ENCODE data around the gene ROR1. TPM values are rescaled to one million over a fixed set of nuclear protein-coding genes. Genes with fewer than 3 reads are reported as not detected.

The ROR1 gene
- total and polyA plus RNA-seq, 4 donors = 4.0 to 30.9 (median 11.4) TPM

- 36 to 43% methylated on average over 7 of the region's 7 CpGs for WGBS, 2 donors
- peak overlapping the region; percentile 9 to 81 for H3K27ac ChIP-seq (ENCODE audit: low read depth in 1 of 2, low read length in 2 of 2)
Measured at GRCh38 chr1:63920154-63921117, 146.6 kb downstream of the ROR1 start.

GRCh38 chr1:63921359-63921758 lies 147.5 kb downstream of the ROR1 start:
- Histone ChIP-seq H3K27ac (ENCODE audit: low read depth in 1 of 2, low read length in 2 of 2) (peak overlapping the region in 1 of 2 donors; percentile 36), H3K4me3 (ENCODE audit: low read length in 2 of 2) (no peak overlapping the region), H3K36me3 (ENCODE audit: control insufficient read depth in 1 of 2, insufficient read depth in 2 of 2, low read length in 1 of 2) (no peaks in the 10 kb centered on the region), H3K4me1 (ENCODE audit: control insufficient read depth in 1 of 2, insufficient read depth in 2 of 2, low read length in 2 of 2) (peaks cover 6 to 11% of the 10 kb centered on the region in 2 donors), H3K27me3 (ENCODE audit: control insufficient read depth in 1 of 2, insufficient read depth in 2 of 2, low read length in 1 of 2) (no peaks in the 10 kb centered on the region), H3K9me3 (ENCODE audit: control insufficient read depth, low read length) (no peaks in the 10 kb centered on the region)
- ATAC-seq (ENCODE audit: low FRiP score) (no peak), DNase-seq (no peak)
- 84 to 88% methylated on average over 5 of the region's 5 CpGs for WGBS, 2 donors
- intact Hi-C loops (cut with DNase I) = no loop called here

More at GRCh38 chr1:63920154-63921117, 146.6 kb downstream of the ROR1 start:
- DNase-seq (no peak), ATAC-seq (ENCODE audit: low FRiP score) (no peak)
- intact Hi-C loops (cut with DNase I) = no loop called here
- no peaks in the 10 kb centered on the region for H3K36me3 ChIP-seq (ENCODE audit: control insufficient read depth in 1 of 2, insufficient read depth in 2 of 2, low read length in 1 of 2)
- H3K4me1 ChIP-seq (ENCODE audit: control insufficient read depth in 1 of 2, insufficient read depth in 2 of 2, low read length in 2 of 2) = peaks cover 6 to 11% of the 10 kb centered on the region in 2 donors
- no peaks in the 10 kb centered on the region for H3K9me3 ChIP-seq (ENCODE audit: control insufficient read depth, low read length)
- no peaks in the 10 kb centered on the region for H3K27me3 ChIP-seq (ENCODE audit: control insufficient read depth in 1 of 2, insufficient read depth in 2 of 2, low read length in 1 of 2)
- no peak overlapping the region for H3K4me3 ChIP-seq (ENCODE audit: low read length in 2 of 2)

- intact Hi-C loops (cut with DNase I) = no loop called here
- Histone ChIP-seq H3K4me3 (ENCODE audit: low read length in 2 of 2) (no peak overlapping the region), H3K4me1 (ENCODE audit: control insufficient read depth in 1 of 2, insufficient read depth in 2 of 2, low read length in 2 of 2) (peaks cover 6 to 11% of the 10 kb centered on the region in 2 donors), H3K27me3 (ENCODE audit: control insufficient read depth in 1 of 2, insufficient read depth in 2 of 2, low read length in 1 of 2) (no peaks in the 10 kb centered on the region), H3K9me3 (ENCODE audit: control insufficient read depth, low read length) (no peaks in the 10 kb centered on the region), H3K36me3 (ENCODE audit: control insufficient read depth in 1 of 2, insufficient read depth in 2 of 2, low read length in 1 of 2) (no peaks in the 10 kb centered on the region), H3K27ac (ENCODE audit: low read depth in 1 of 2, low read length in 2 of 2) (peak overlapping the region in 1 of 2 donors; percentile 33)
- DNase-seq (no peak), ATAC-seq (ENCODE audit: low FRiP score) (no peak)
Measured at GRCh38 chr1:63921802-63922201, 148.0 kb downstream of the ROR1 start.

GRCh38 chr1:63922848-63923247 lies 149.0 kb downstream of the ROR1 start:
- WGBS, 2 donors = 12 to 18% methylated on average over 6 of the region's 6 CpGs
- Histone ChIP-seq H3K27me3 (ENCODE audit: control insufficient read depth in 1 of 2, insufficient read depth in 2 of 2, low read length in 1 of 2) (no peaks in the 10 kb centered on the region), H3K27ac (ENCODE audit: low read depth in 1 of 2, low read length in 2 of 2) (peak overlapping the region; percentile 31 to 44), H3K4me3 (ENCODE audit: low read length in 2 of 2) (no peak overlapping the region), H3K9me3 (ENCODE audit: control insufficient read depth, low read length) (no peaks in the 10 kb centered on the region), H3K4me1 (ENCODE audit: control insufficient read depth in 1 of 2, insufficient read depth in 2 of 2, low read length in 2 of 2) (peaks cover 6 to 10% of the 10 kb centered on the region in 2 donors), H3K36me3 (ENCODE audit: control insufficient read depth in 1 of 2, insufficient read depth in 2 of 2, low read length in 1 of 2) (no peaks in the 10 kb centered on the region)
- ATAC-seq (ENCODE audit: low FRiP score) (peak; percentile 71), DNase-seq (peak in 1 of 2 donors; percentile 51)
- intact Hi-C loops (cut with DNase I) = no loop called here

- Histone ChIP-seq H3K4me1 (ENCODE audit: control insufficient read depth in 1 of 2, insufficient read depth in 2 of 2, low read length in 2 of 2) (peaks cover 6 to 8% of the 10 kb centered on the region in 2 donors), H3K4me3 (ENCODE audit: low read length in 2 of 2) (no peak overlapping the region), H3K27me3 (ENCODE audit: control insufficient read depth in 1 of 2, insufficient read depth in 2 of 2, low read length in 1 of 2) (no peaks in the 10 kb centered on the region), H3K27ac (ENCODE audit: low read depth in 1 of 2, low read length in 2 of 2) (peak overlapping the region in 1 of 2 donors; percentile 31), H3K36me3 (ENCODE audit: control insufficient read depth in 1 of 2, insufficient read depth in 2 of 2, low read length in 1 of 2) (no peaks in the 10 kb centered on the region), H3K9me3 (ENCODE audit: control insufficient read depth, low read length) (no peaks in the 10 kb centered on the region)
- DNase-seq (no peak), ATAC-seq (ENCODE audit: low FRiP score) (no peak)
- intact Hi-C loops (cut with DNase I) = no loop called here
- WGBS, 2 donors = 62 to 66% methylated on average over 2 of the region's 2 CpGs
Measured at GRCh38 chr1:63923302-63923701, 149.5 kb downstream of the ROR1 start.

GRCh38 chr1:63924600-63924999 lies 150.8 kb downstream of the ROR1 start:
- Histone ChIP-seq H3K4me3 (ENCODE audit: low read length in 2 of 2) (no peak overlapping the region), H3K27ac (ENCODE audit: low read depth in 1 of 2, low read length in 2 of 2) (peak overlapping the region; percentile 43 to 87), H3K4me1 (ENCODE audit: control insufficient read depth in 1 of 2, insufficient read depth in 2 of 2, low read length in 2 of 2) (peaks cover 10 to 11% of the 10 kb centered on the region in 2 donors), H3K9me3 (ENCODE audit: control insufficient read depth, low read length) (no peaks in the 10 kb centered on the region), H3K36me3 (ENCODE audit: control insufficient read depth in 1 of 2, insufficient read depth in 2 of 2, low read length in 1 of 2) (no peaks in the 10 kb centered on the region), H3K27me3 (ENCODE audit: control insufficient read depth in 1 of 2, insufficient read depth in 2 of 2, low read length in 1 of 2) (no peaks in the 10 kb centered on the region)
- DNase-seq (no peak), ATAC-seq (ENCODE audit: low FRiP score) (no peak)
- intact Hi-C loops (cut with DNase I) = no loop called here
- WGBS, 2 donors = 53 to 65% methylated on average over 3 of the region's 3 CpGs

GRCh38 chr1:63928186-63929105 lies 154.6 kb downstream of the ROR1 start:
- Histone ChIP-seq H3K27ac (ENCODE audit: low read depth in 1 of 2, low read length in 2 of 2) (peak overlapping the region; percentile 96 to 98), H3K4me3 (ENCODE audit: low read length in 2 of 2) (no peak overlapping the region), H3K9me3 (ENCODE audit: control insufficient read depth, low read length) (no peaks in the 10 kb centered on the region), H3K27me3 (ENCODE audit: control insufficient read depth in 1 of 2, insufficient read depth in 2 of 2, low read length in 1 of 2) (no peaks in the 10 kb centered on the region), H3K36me3 (ENCODE audit: control insufficient read depth in 1 of 2, insufficient read depth in 2 of 2, low read length in 1 of 2) (no peaks in the 10 kb centered on the region), H3K4me1 (ENCODE audit: control insufficient read depth in 1 of 2, insufficient read depth in 2 of 2, low read length in 2 of 2) (peaks cover 6 to 10% of the 10 kb centered on the region in 2 donors)
- DNase-seq (peak; percentile 71 to 82), ATAC-seq (ENCODE audit: low FRiP score) (peak; percentile 87)
- intact Hi-C loops (cut with DNase I) = no loop called here
- 1 to 4% methylated on average over 7 of the region's 7 CpGs for WGBS, 2 donors

GRCh38 chr1:63929106-63929478 lies 155.3 kb downstream of the ROR1 start:
- H3K27ac ChIP-seq (ENCODE audit: low read depth in 1 of 2, low read length in 2 of 2) = peak overlapping the region; percentile 96 to 98
- no peak overlapping the region for H3K4me3 ChIP-seq (ENCODE audit: low read length in 2 of 2)
- peaks cover 6 to 10% of the 10 kb centered on the region in 2 donors for H3K4me1 ChIP-seq (ENCODE audit: control insufficient read depth in 1 of 2, insufficient read depth in 2 of 2, low read length in 2 of 2)
- H3K36me3 ChIP-seq (ENCODE audit: control insufficient read depth in 1 of 2, insufficient read depth in 2 of 2, low read length in 1 of 2) = no peaks in the 10 kb centered on the region
- no peaks in the 10 kb centered on the region for H3K9me3 ChIP-seq (ENCODE audit: control insufficient read depth, low read length)
- H3K27me3 ChIP-seq (ENCODE audit: control insufficient read depth in 1 of 2, insufficient read depth in 2 of 2, low read length in 1 of 2) = no peaks in the 10 kb centered on the region
- WGBS, 2 donors = 12 to 15% methylated on average over 3 of the region's 3 CpGs
- ATAC-seq (ENCODE audit: low FRiP score) (peak; percentile 56), DNase-seq (no peak)
- intact Hi-C loops (cut with DNase I) = no loop called here
